NCI-H748 treated with DMSO at 0.1 percent for 48 hours (cell line): Measurements from ENCODE around the gene HS6ST3.
A peak's percentile ranks its signal among the peaks of the same experiment; 100 is the strongest.
"Not testable (repeated sequence)": the region's sequence is repeated elsewhere in the genome, so short reads cannot be mapped to it uniquely, and the experiment has no call there.

ENCODE experiments used
- DNase-seq: peaks from one replicate; lab custom pipeline; 2025; lab: John Stamatoyannopoulos, UW

Gene HS6ST3

GRCh38 chr13:96091164-96092117 is 1.5 kb downstream of the HS6ST3 start:
- no peak for DNase-seq

- DNase-seq, result no peak
Observed at GRCh38 chr13:96093296-96094006, 3.5 kb downstream of the HS6ST3 start.

- no peak for DNase-seq
Observed at GRCh38 chr13:96100457-96101220, 10.7 kb downstream of the HS6ST3 start.

- DNase-seq, result no peak
Observed at GRCh38 chr13:96104516-96104915, 14.6 kb downstream of the HS6ST3 start.

- not testable (repeated sequence) for DNase-seq
Observed at GRCh38 chr13:96108072-96108471, 18.2 kb downstream of the HS6ST3 start.

GRCh38 chr13:96109125-96109524 is 19.2 kb downstream of the HS6ST3 start:
- no peak for DNase-seq

- no peak for DNase-seq
Observed at GRCh38 chr13:96112936-96113335, 23.0 kb downstream of the HS6ST3 start.

- DNase-seq, result not testable (repeated sequence)
Observed at GRCh38 chr13:96115368-96115767, 25.5 kb downstream of the HS6ST3 start.

- no peak for DNase-seq
Observed at GRCh38 chr13:96119921-96120320, 30.0 kb downstream of the HS6ST3 start.

GRCh38 chr13:96130818-96131340 is 41.0 kb downstream of the HS6ST3 start:
- DNase-seq, result no peak

- peak; percentile 5 for DNase-seq
Observed at GRCh38 chr13:96141032-96141431, 51.1 kb downstream of the HS6ST3 start.

- no peak for DNase-seq
Observed at GRCh38 chr13:96159725-96160124, 69.8 kb downstream of the HS6ST3 start.

GRCh38 chr13:96161141-96161540 is 71.2 kb downstream of the HS6ST3 start:
- no peak for DNase-seq

- no peak for DNase-seq
Observed at GRCh38 chr13:96165840-96166239, 75.9 kb downstream of the HS6ST3 start.

- DNase-seq, result no peak
Observed at GRCh38 chr13:96172066-96172465, 82.2 kb downstream of the HS6ST3 start.

GRCh38 chr13:96178759-96179158 is 88.9 kb downstream of the HS6ST3 start:
- DNase-seq, result no peak

GRCh38 chr13:96179309-96179708 is 89.4 kb downstream of the HS6ST3 start:
- no peak for DNase-seq

GRCh38 chr13:96181911-96182310 is 92.0 kb downstream of the HS6ST3 start:
- DNase-seq, result no peak

GRCh38 chr13:96185818-96186217 is 95.9 kb downstream of the HS6ST3 start:
- no peak for DNase-seq

- no peak for DNase-seq
Observed at GRCh38 chr13:96191367-96191766, 101.5 kb downstream of the HS6ST3 start.

- no peak for DNase-seq
Observed at GRCh38 chr13:96193728-96194310, 103.9 kb downstream of the HS6ST3 start.

- DNase-seq, result no peak
Observed at GRCh38 chr13:96198038-96198437, 108.1 kb downstream of the HS6ST3 start.
